ENCODE data around the gene PNPLA2.

PNPLA2 gene

GRCh38 chr11:819943-820649, 1.4 kb downstream of the PNPLA2 start:
- DNase-seq, result peak; percentile 93

DNA sequence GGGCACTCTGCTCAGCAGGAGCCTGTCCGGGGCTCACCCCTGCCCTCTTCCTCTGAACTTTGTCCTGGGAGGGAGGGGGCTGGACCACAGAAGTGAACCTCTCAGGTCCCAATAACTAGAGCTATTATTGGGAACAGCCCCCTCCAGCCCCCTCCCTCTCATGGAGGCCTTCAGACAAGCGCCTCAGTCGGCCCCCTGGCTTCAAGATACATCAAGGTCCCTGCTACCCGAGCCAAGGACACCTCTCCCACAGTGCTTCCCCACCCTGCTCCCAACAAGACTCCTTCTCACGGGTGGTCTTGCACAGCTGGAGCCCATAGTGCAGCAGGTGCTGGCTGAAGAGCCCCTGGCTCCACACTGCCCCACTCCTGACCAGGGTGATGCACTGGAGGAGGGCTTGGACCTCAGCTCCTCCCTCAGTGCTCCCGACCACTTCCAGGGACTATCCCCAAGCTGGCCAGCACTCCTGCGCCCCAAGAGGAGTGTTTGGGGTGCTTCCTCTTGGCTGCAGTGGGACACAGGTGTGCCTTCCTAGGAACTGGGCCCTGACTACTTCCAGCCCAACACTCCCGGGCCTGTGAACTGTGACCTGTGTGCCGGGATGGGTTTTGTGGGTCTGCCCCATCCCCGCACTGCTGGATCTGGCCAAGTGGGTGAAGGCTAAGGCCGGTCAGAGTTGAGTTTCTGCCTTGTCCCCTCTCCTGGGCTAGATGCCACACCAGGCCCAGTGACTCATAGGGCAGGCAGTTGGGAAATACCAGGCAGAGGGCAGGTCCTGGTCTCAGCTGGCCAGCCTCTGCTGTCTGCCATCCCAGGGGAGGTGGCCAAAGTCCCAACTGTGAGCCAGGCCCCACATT, 2.2 kb downstream of the PNPLA2 start:
- no peak for DNase-seq

DNA sequence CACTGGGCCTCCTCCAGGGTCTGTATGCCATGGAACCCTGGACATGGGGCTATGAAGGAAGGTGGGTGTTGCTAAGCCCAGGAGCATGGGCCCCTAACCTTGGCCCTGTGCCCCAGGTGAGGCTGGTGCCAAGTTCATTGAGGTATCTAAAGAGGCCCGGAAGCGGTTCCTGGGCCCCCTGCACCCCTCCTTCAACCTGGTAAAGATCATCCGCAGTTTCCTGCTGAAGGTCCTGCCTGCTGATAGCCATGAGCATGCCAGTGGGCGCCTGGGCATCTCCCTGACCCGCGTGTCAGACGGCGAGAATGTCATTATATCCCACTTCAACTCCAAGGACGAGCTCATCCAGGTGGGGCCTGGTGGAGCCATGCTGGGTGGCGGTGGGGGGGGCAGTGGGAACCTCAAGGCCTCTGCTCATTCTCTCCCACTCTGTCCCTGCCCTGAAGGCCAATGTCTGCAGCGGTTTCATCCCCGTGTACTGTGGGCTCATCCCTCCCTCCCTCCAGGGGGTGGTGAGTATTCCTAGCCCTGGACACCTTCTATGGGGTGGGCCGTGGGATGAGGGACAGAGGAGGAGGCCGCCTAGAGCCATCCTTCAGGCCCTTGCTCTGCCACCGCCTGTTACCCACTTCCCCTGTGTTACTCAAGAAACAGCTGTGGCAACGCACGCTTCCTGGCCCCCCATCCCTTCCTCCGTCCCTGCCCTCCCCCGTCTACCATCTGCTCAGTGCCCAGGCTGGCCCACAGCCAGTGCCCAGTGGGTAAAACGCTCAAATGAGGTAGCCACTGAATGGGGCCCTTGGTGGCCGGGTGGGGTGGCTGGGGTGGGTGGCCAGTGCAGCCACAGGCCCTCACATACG, 3.0 kb downstream of the PNPLA2 start:
- no peak for DNase-seq

- no peak for DNase-seq
These were observed 5.0 kb downstream of the PNPLA2 start for GRCh38 chr11:823441-824291.

GRCh38 chr11:824292-824880, 5.7 kb downstream of the PNPLA2 start:
- DNase-seq, result no peak

GRCh38 chr11:824942-825341, 6.2 kb downstream of the PNPLA2 start:
- DNase-seq, result no peak

DNA sequence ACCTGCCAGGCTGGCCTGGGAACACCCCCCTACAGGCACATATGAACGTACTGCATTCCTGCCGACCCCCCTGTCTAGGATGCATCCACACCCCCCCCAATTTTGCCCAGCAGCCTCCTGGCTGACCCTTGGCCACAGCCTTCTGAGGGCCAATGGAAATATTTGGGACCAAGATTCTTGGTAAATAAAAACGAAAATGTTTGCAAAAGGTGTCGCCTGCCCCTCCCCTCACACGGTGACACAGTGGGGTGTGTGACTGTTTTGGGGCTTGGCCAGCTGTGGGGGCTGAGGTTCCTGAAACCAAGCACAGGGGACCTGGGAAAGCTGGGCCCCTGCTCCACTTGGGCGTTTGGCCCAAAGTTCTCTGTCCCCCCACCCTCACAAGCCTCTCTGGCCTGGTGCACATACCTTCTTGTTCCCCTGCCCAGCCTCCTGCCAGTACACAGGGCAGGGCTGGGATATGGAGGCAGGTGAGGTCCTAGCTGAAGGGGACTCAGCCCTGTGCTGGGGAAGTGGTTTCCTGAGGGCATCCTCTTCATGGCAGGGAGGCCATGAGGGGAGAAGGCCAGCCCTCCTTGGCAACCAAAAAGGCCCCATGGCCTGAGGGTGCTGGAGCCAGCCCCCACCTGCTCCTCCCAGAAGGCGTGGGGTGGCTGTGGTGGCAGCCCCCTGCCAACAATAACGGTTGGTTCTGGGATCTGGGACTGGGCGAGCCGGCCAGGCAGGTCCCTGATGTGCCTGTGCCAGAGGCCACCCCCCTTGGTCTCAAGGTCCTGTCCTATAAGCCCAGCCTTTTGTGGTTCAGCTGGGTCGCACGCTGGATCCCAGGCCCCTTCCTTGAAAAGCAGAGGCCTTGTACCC, 6.9 kb downstream of the PNPLA2 start:
- no peak for DNase-seq

- no peak for DNase-seq
These were observed 7.5 kb downstream of the PNPLA2 start for GRCh38 chr11:826227-826621.

DNA sequence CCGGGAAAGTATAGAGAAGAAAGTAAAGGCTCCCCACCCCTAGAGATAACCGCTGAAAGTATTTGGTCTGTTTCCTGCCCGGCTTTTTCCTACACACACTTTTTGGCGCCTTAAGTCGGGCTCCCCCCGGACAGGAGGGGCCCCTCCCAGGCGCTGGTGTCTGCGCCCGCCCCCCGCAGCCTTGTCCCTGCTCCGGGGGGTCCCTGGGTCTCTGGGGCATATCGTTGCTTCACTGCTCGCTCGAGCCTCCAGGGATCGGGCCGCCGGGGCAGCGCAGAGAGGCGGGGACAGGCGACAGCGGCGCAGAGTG, 8.1 kb downstream of the PNPLA2 start:
- no peak for DNase-seq

GRCh38 chr11:827146-827896, 8.6 kb downstream of the PNPLA2 start:
- no peak for DNase-seq

- DNase-seq, result no peak
These were observed 9.1 kb downstream of the PNPLA2 start, which contains the start of gene CRACR2B for GRCh38 chr11:827897-828192. Gene CRACR2B (plus strand): TSS chr11:827919. CDS start chr11:828608, 689 bp downstream.

GRCh38 chr11:828506-829175, 9.9 kb downstream of the PNPLA2 start:
- no peak for DNase-seq

DNA sequence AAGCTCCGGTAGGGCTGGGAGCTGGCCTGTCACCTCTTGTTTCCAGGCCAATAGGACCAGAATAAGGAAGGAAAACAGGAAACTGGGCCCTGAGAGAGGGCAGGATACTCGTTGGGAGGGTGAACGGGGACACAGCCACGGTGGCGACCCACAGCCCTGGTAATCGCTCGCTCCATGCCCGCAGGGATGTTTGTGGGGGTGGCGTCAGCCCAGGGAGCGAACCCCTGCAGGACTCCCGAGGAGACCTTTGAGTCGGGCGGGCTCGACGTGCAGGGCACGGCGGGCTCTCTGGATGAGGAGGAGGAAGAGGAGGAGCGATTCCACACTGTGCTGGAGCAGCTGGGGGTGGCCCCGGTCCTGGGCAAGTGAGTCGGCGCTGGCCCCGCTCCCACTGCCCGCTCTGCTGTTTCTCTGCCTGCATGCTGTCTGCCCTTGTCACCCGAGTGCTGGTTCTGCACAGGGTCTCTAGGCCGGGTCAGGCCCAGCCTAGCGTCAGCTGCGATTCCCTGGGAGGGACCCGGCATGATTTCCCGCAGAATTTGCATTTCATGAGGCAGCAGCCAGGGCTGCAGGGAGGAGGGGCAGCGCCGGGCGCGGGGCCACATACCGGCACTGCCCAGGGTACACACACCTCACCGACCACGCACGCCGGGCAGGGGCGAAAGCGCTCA, 10.6 kb downstream of the PNPLA2 start:
- DNase-seq, result no peak

GRCh38 chr11:829847-830294, 11.2 kb downstream of the PNPLA2 start:
- DNase-seq, result no peak

- DNase-seq, result peak; percentile 71
These were observed 11.8 kb downstream of the PNPLA2 start for GRCh38 chr11:830295-831117.

GRCh38 chr11:831118-831864, 12.6 kb downstream of the PNPLA2 start:
- no peak for DNase-seq

DNA sequence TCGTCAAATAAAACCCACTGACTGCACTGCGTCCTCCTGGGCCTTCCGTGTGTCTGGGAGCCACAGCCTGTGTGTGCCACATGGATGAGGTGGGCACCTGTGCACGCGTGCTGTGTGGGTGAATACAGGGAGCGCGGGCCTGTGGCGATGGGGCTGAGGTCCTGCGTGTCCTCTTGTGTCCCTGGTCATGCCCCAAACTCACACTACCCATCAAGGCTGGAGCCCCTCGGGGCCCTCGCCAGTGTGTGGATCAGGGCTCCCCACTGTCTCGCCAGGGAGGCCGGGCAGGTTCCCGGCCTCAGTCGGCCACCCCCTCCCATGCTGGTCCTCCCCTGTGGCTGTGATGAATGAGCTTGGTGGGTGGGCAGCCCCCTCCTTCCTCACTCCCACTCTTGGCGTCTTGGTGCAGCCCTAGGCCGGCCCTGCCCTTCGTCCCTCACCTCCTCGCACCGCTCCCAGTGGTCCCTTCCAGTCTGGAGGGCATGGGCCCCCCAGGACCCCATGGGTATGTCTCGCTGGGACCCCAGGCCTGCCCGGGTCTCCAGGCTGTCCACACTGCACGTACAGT, 13.3 kb downstream of the PNPLA2 start:
- DNase-seq, result no peak
